ENCODE data around the gene RBM38. TPM values are rescaled to one million over a fixed set of nuclear protein-coding genes. Genes with fewer than 3 reads are reported as not detected.
"Not testable (repeated sequence)": the region's sequence is repeated elsewhere in the genome, so short reads cannot be mapped to it uniquely, and the experiment has no call there.

Gene RBM38
- polyA plus RNA-seq (ENCODE audit: insufficient read length in 12 of 12): 10 to 100 TPM in 11 of 12 donors, not detected in 1; 38.3 to 92.5 (median 54.2) TPM
- long read RNA-seq, donor 1, transcript RBM38-203 (4 exons, 2,382 nt): major isoform, 14 of 16 reads
- long read RNA-seq, donor 1, partial matches to known transcripts: 0 of 16 reads
- long read RNA-seq, donor 1, other reads (novel, unspliced or antisense): 0 of 16 reads
- long read RNA-seq, donor 2, transcript RBM38-205 (3 exons, 686 nt): minor isoform, 6 of 28 reads
- long read RNA-seq, donor 2, transcript RBM38-203 (4 exons, 2,382 nt): major isoform, 16 of 28 reads
- long read RNA-seq, donor 2, partial matches to known transcripts: 6 of 28 reads
- long read RNA-seq, donor 2, other reads (novel, unspliced or antisense): 0 of 28 reads
- long read RNA-seq, donor 3, transcript RBM38-203 (4 exons, 2,382 nt): major isoform, 8 of 23 reads
- long read RNA-seq, donor 3, partial matches to known transcripts: 14 of 23 reads
- long read RNA-seq, donor 3, other reads (novel, unspliced or antisense): 0 of 23 reads
- long read RNA-seq, donor 4, transcript RBM38-203 (4 exons, 2,382 nt): major isoform, 15 of 16 reads
- long read RNA-seq, donor 4, partial matches to known transcripts: 0 of 16 reads
- long read RNA-seq, donor 4, other reads (novel, unspliced or antisense): 0 of 16 reads
- long read RNA-seq, donor 5, transcript RBM38-203 (4 exons, 2,382 nt): major isoform, 34 of 67 reads
- long read RNA-seq, donor 5, partial matches to known transcripts: 29 of 67 reads
- long read RNA-seq, donor 5, other reads (novel, unspliced or antisense): 0 of 67 reads
- long read RNA-seq, donor 6, transcript RBM38-203 (4 exons, 2,382 nt): major isoform, 9 of 16 reads
- long read RNA-seq, donor 6, partial matches to known transcripts: 7 of 16 reads
- long read RNA-seq, donor 6, other reads (novel, unspliced or antisense): 0 of 16 reads
- long read RNA-seq, donor 7, transcript RBM38-203 (4 exons, 2,382 nt): major isoform, 5 of 7 reads
- long read RNA-seq, donor 7, partial matches to known transcripts: 0 of 7 reads
- long read RNA-seq, donor 7, other reads (novel, unspliced or antisense): 0 of 7 reads
- long read RNA-seq, donor 8, transcript RBM38-203 (4 exons, 2,382 nt): major isoform, 25 of 29 reads
- long read RNA-seq, donor 8, partial matches to known transcripts: 0 of 29 reads
- long read RNA-seq, donor 8, other reads (novel, unspliced or antisense): 0 of 29 reads
- long read RNA-seq, donor 9, transcript RBM38-203 (4 exons, 2,382 nt): major isoform, 8 of 11 reads
- long read RNA-seq, donor 9, partial matches to known transcripts: 0 of 11 reads
- long read RNA-seq, donor 9, other reads (novel, unspliced or antisense): 0 of 11 reads
- long read RNA-seq, donor 10, transcript RBM38-203 (4 exons, 2,382 nt): major isoform, 34 of 41 reads
- long read RNA-seq, donor 10, transcript RBM38-205 (3 exons, 686 nt): minor isoform, 7 of 41 reads
- long read RNA-seq, donor 10, partial matches to known transcripts: 0 of 41 reads
- long read RNA-seq, donor 10, other reads (novel, unspliced or antisense): 0 of 41 reads
- long read RNA-seq, donor 11, transcript RBM38-203 (4 exons, 2,382 nt): major isoform, 23 of 46 reads
- long read RNA-seq, donor 11, partial matches to known transcripts: 21 of 46 reads
- long read RNA-seq, donor 11, other reads (novel, unspliced or antisense): 0 of 46 reads

- no peak for DNase-seq
Measured at GRCh38 chr20:57390604-57391438, at the start of gene RBM38. Gene RBM38 (plus strand): TSS chr20:57391396. CDS start chr20:57391582, 186 bp downstream.

- DNase-seq: no peak
Measured at GRCh38 chr20:57341663-57342062, 49.5 kb upstream of the RBM38 start.

GRCh38 chr20:57342829-57343228 is 48.4 kb upstream of the RBM38 start:
- DNase-seq: no peak

- peak; percentile 77 for DNase-seq
Measured at GRCh38 chr20:57346477-57346876, 44.7 kb upstream of the RBM38 start.

DNA sequence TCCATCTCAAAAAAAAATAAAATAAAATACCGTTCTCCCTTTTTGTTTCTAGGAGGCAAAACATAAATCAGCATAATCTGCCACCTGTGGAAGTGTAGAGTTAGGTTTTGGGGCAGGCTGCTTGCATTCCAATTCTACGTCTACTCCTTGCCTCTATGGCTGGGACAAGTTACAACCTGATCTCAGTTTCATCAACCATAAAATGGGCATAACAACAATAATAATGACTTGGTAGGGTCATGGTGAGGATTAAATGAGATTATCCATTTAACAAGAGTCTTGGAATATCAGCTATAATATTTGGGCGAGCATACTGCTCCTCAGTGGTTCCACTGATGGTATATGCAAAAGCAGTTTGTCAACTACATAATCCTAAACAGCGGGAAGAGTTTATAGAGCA is 43.8 kb upstream of the RBM38 start:
- no peak for DNase-seq

DNA sequence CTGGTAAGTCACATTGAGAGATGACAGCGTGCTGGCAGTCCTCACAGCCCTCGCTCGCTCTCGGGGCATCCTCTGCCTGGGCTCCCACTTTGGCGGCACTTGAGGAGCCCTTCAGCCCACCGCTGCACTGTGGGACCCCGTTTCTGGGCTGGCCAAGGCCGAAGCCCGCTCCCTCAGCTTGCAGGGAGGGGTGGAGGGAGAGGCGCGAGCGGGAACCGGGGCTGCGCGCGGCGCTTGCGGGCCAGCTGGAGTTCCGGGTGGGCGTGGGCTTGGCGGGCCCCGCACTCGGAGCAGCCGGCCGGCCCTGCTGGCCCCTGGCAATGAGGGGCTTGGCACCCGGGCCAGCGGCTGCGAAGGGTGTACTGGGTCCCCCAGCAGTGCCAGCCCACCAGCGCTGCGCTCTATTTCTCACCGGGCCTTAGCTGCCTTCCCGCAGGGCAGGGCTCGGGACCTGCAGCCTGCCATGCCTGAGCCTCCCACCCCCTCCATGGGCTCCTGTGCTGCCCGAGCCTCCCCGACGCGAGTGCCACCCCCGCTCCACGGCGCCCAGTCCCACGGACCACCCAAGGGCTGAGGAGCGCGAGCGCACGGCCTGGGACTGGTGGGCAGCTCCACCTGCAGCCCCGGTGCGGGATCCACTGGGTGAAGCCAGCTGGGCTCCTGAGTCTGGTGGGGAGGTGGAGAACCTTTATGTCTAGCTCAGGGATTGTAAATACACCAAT is 42.8 kb upstream of the RBM38 start:
- not testable (repeated sequence) for DNase-seq

GRCh38 chr20:57348922-57349574 is 42.1 kb upstream of the RBM38 start:
- DNase-seq: not testable (repeated sequence)

GRCh38 chr20:57350081-57350710 is 41.0 kb upstream of the RBM38 start:
- DNase-seq: no peak

DNA sequence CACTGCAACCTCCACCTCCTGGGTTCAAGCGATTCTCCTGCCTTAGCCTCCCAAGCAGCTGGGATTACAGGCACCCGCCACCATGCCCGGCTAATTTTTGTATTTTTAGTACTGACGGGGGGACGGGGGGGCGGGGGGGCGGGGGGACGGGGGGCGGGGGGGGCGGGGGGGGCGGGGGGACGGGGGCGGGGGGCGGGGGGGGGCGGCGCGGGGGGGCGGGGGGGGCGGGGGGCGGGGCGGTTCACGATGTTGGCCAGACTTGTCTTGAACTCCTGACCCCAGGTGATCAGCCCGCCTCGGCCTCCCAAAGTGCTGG is 40.5 kb upstream of the RBM38 start:
- DNase-seq: not testable (repeated sequence)

GRCh38 chr20:57351042-57351783 is 40.0 kb upstream of the RBM38 start, which contains the start of gene RAE1:
Gene RAE1 (plus strand): TSS chr20:57351255. CDS start chr20:57354039, 2,784 bp downstream.
- peak; percentile 96 for DNase-seq

- DNase-seq: no peak
Measured at GRCh38 chr20:57352305-57352704, 38.9 kb upstream of the RBM38 start.

DNA sequence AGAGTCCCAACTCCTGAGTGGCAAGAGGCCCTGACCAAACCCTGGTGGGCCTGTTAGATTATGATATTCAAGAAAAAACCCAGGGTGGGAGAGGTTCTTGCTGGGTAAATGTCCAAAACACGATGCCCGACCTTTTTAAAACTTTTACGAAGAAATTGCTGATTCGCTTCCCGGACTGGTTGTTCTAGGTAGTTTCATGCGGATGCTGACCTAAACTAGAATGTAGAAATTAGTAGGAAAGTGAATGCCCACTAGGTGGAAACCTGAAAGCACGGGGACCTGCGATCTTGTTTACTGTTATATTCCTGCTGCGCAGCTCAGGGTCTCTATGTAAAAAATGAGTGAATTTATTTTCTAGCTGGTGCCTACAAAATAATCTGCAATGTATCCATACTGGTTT is 37.8 kb upstream of the RBM38 start:
- no peak for DNase-seq

DNA sequence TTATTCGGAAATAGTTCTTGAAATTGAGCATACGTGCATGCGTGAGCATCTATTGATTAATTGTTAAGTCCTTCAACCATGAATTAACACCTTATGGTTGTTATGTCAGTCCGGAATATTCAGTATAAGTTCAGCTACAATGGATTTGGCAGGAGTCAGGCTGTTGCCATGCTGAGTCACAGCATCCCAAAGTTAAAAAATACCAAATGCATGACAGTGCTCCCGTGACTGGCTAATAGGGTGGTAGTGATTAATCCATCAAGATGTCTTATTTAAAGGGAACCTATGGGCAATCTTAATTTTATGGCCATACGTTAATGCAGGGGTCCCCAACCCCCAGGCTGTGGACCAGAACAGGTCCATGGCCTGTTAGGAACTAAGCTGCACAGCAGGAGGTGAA is 29.7 kb upstream of the RBM38 start:
- no peak for DNase-seq

DNA sequence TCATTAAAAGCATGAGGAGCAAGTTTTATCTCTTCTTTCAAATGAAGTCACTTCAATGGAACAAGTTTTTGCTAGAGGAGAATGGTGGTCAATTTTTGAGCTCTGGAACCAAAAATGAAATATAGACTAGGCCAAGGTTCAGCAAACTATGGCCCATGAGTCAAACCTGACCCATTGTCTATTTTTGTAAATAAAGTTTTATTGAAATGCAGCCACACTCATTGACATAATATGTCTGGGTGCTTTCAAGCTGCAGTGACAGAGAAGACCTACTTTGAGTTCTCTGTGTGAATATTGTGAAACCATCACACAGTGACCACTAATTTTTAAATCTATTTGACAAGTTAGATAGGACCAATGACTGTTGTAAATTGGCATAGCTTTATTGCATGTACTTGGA is 26.7 kb upstream of the RBM38 start:
- no peak for DNase-seq

- DNase-seq: no peak
Measured at GRCh38 chr20:57369596-57369995, 21.6 kb upstream of the RBM38 start.

- DNase-seq: no peak
Measured at GRCh38 chr20:57370316-57370715, 20.9 kb upstream of the RBM38 start.

DNA sequence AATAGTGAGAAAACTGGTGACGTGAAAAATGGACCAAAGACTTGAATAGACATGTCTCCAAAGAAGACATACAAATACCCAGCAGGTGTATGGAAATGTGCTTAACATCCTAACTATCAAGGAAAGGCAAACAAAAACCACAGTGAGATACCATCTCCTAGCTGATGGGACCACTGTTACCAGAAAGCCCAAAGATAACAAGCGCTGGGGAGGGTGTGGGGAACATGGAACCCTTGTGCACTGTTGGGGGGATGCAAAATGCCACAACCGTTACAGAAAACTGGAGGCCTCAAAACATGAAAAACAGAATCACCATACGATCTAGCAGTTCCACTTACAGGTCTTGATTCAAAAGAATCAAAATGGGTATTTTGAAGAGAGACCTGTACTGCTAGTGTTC is 19.8 kb upstream of the RBM38 start:
- DNase-seq: no peak

DNA sequence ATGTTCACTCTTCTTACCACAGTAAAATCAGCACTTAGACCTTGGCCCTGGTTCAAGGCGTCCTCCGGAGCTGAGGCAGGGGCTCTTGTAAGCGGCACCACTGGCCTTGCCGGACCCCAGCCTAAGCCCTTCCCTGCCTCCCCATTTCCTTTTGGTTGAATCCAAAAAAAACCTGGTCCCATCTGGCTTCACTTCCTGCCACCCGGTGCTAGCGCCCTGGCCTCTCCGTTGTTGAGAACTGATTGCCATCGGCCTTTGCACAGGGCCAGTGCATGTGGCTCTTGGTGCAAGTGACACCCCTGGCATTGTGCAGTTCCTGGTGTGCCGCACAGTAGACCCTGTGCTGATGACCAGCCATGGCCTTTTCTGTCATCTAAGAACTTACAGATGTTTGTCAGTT is 19.0 kb upstream of the RBM38 start:
- no peak for DNase-seq
